Erythroblast (primary cell): ENCODE results near the gene PRKCE.
"Not testable (repeated sequence)": the region's sequence is repeated elsewhere in the genome, so short reads cannot be mapped to it uniquely, and the experiment has no call there.

Experiments used
- DNase-seq, 2 experiments: peaks; one replicate each; lab custom pipeline; 2025; lab: John Stamatoyannopoulos, UW
- GATA1 ChIP-seq: IDR thresholded peaks from 2 replicates; pipeline ENCODE4 v1.6.1; 2011; ENCODE audit warnings: low read depth, mild to moderate bottlenecking, control low read depth, low read length, moderate library complexity
- POLR2A ChIP-seq: IDR thresholded peaks from 2 replicates; pipeline ENCODE4 v1.6.1; 2011; ENCODE audit warnings: mild to moderate bottlenecking, low read length

PRKCE gene

GRCh38 chr2:45902380-45902779 lies 250.9 kb downstream of the PRKCE start:
- TF ChIP-seq GATA1 (no peak), POLR2A (no peak)
- no peak for DNase-seq

GRCh38 chr2:45902781-45903375 lies 251.4 kb downstream of the PRKCE start:
- DNase-seq, result no peak
- TF ChIP-seq POLR2A (no peak), GATA1 (no peak)

DNA sequence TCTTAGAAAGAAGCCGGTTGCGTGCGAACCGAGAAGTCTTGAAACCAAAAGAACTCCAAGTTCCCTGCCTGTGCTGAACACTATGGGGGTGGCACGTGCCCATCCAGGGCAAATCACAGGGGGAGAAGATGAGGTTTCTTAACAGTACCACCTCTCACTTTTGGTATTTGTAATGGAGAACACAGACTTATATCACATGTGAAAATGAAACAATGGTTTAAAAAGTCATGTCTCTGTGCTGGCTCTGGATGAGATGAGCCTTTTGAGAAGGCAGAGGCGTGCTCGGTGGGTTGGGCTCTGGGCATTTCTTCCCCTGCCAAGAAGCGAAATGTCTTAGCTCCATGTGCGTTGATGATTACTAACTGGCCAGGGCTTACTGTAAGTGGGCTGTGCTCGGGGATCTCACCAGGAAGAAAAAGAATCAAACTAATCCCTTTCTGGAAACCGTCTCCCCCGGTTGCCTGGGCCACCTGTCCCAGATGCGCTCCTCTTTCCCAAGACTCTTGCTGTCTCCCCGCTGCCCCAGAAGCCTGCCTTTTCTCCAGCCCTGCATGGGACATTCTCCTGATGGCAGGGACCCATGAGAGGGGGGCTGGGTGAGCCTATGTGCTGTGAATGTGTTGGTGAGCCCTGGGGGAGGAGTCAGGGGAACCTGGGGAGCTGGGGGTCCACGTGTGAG lies 252.9 kb downstream of the PRKCE start:
- DNase-seq, result no peak
- no peak for TF ChIP-seq GATA1

DNA sequence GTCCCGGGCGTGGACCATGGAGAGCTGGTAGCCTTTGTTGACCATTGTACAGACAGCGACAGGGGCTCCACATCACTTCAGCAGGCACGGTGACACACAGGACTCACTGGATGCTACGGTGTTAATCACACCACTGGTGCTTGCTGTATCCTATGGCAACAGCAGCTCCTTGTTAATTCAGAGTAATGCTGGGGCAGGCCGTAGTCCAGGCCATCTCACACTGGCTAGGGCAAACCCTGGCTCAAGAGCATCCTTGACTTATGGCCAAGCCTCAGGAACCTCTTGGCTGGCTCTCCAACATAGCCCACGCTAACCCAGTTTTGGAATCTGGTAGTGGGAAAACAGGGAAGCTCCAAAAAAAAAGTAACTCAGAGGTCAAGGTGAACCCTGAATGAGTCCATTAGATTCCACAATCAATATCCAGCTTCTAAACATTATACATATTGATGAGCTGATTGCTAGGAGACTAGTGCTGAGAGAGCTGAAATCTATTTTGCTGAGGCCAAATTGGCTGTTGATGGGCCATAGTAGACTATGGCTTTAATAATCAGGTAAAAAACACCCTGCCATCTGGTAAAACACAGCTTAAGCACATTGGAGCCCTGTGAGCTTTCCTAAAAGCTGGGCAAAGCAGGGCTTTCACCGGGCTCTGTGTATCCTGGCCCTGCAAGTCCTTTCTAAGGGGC lies 253.6 kb downstream of the PRKCE start:
- no peak for TF ChIP-seq GATA1
- TF ChIP-seq POLR2A, result no peak
- DNase-seq, result no peak

- no peak for DNase-seq
- TF ChIP-seq POLR2A (no peak), GATA1 (no peak)
These were observed 254.1 kb downstream of the PRKCE start for GRCh38 chr2:45905632-45905958.

GRCh38 chr2:45907592-45907991 lies 256.1 kb downstream of the PRKCE start:
- no peak for TF ChIP-seq GATA1
- TF ChIP-seq POLR2A, result no peak

GRCh38 chr2:45908316-45909170 lies 257.1 kb downstream of the PRKCE start:
- TF ChIP-seq POLR2A (no peak), GATA1 (no peak)
- no peak for DNase-seq

More at GRCh38 chr2:45907592-45907991, 256.1 kb downstream of the PRKCE start:
- no peak for DNase-seq

DNA sequence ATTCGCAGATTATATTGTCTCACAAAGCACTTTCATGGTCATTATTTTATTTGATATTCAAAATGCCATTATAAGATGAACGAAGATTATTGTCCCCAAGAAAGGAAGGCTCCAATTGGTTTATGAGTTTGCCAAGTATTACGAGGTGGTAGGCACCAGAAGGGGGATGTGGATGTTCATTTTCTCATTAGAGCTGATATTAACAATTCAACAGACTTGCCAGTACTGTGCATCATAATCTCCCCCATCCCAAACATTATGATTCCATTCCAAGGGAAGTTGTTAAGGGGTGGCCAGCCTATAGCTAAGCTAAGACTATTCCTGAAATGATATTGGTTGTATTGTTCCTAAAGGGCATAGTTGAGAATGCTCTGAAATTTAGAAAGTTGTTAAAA lies 257.7 kb downstream of the PRKCE start:
- TF ChIP-seq GATA1 (no peak), POLR2A (no peak)
- DNase-seq, result no peak

- DNase-seq, result no peak
- TF ChIP-seq GATA1, result no peak
- no peak for TF ChIP-seq POLR2A
These were observed 258.3 kb downstream of the PRKCE start for GRCh38 chr2:45909677-45910191.

- TF ChIP-seq GATA1, result no peak
- no peak for TF ChIP-seq POLR2A
- no peak for DNase-seq
These were observed 259.1 kb downstream of the PRKCE start for GRCh38 chr2:45910473-45911060.

DNA sequence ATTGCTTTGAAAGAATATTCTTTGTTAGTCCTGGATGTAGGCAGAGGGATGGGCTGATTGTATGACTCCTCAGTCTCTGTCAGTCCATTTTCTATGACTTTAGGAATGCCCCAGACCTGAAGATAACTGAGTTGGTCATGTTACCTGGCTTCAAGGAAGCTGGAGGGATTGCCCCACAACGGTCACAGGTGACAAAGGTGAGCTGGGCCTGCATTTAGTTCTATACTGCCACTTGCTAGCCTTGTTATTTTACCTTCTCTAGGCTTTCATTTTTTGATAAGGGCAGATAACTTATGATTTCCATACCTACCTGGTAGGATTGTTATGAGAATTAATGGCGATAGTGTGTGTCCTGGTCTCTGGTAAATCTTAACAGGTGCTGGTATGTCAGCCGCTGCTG lies 260.1 kb downstream of the PRKCE start:
- TF ChIP-seq POLR2A (no peak), GATA1 (no peak)
- DNase-seq, result no peak

- no peak for DNase-seq
- TF ChIP-seq POLR2A, result no peak
- no peak for TF ChIP-seq GATA1
These were observed 260.6 kb downstream of the PRKCE start for GRCh38 chr2:45912109-45912508.

DNA sequence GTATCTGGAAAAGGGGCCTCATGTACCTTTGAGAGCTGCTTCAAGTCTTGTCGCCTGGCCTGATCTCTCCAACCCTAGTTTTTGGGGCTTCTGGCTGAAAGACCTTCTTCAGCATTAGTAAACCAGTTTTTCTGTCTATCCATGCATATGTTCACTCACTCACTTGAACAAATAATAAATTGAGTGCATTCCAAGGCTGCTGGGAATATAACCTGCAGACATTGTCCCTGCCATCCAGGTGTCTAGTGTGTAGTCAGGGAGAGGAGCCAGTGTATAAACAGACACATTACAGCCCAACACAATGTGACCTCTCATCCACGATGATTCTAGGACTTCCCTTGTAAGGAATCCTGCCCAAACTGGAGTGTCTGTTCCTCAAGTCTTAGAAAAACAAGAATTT lies 262.1 kb downstream of the PRKCE start:
- no peak for DNase-seq
- TF ChIP-seq POLR2A (no peak), GATA1 (no peak)

GRCh38 chr2:45915523-45915922 lies 264.0 kb downstream of the PRKCE start:
- no peak for DNase-seq
- no peak for TF ChIP-seq POLR2A
- no peak for TF ChIP-seq GATA1

- DNase-seq, result not testable (repeated sequence)
These were observed 266.2 kb downstream of the PRKCE start for GRCh38 chr2:45917561-45918176.
